GM12878 (cell line): ENCODE measurements around the gene ZNF2. TPM values are rescaled to one million over a fixed set of nuclear protein-coding genes. Genes with fewer than 3 reads are reported as not detected.

ENCODE experiments used
- ATAC-seq: fragments of 200-7000 bp; cut with Tn5 transposase; 3 replicates; pipeline ENCODE4 v1.9.1; 2020; ENCODE audit warnings: mild to moderate bottlenecking, moderate library complexity
- BruUV-seq: library from RNA; stranded (reverse); fragments of 400-500 nt; replicated peaks from 2 replicates; lab custom pipeline; 2021; lab: Mats Ljungman, UMichigan
- CTCF ChIA-PET: fragments of 300-600 bp; sonication (Branson Sonifier 250); formaldehyde crosslinking; extraction: SDS; loops from one replicate; lab custom pipeline; 2021; ENCODE audit warnings: inconsistent platforms; lab: Yijun Ruan, JAX
- POLR2A ChIA-PET: fragments of 350-600 bp; formaldehyde crosslinking; extraction: SDS; loops from one replicate; lab custom pipeline; 2021; ENCODE audit warnings: inconsistent platforms; lab: Charles Lee
- RAD21 ChIA-PET: fragments of 300-600 bp; sonication (Branson Sonifier 250); formaldehyde crosslinking; loops from one replicate; lab custom pipeline; 2023; ENCODE audit warnings: antibody characterized with exemption; ENCODE audit not compliant: unreplicated experiment; lab: Charles Lee
- SMC1A ChIA-PET: fragments of 300-600 bp; sonication (Branson Sonifier 250); formaldehyde crosslinking; loops from one replicate; lab custom pipeline; 2023; ENCODE audit not compliant: unreplicated experiment, uncharacterized antibody; lab: Charles Lee
- DNase-seq: peaks from one replicate; pipeline ENCODE4 v3.0.0-alpha.2; 2011; ENCODE audit warnings: low read depth, low spot score
- FAIRE-seq: peaks from 3 replicates; lab custom pipeline; 2011; peaks lifted over from hg19 to GRCh38; lab: Jason Lieb, UNC
- H2AFZ ChIP-seq: 2 replicates; pipeline ENCODE4 v1.6.0; 2011; ENCODE audit warnings: low read depth, low read length, control low read depth; ENCODE audit not compliant: control insufficient read depth
- H3K27ac ChIP-seq: 2 replicates; pipeline ENCODE4 v1.5.1; 2011; ENCODE audit warnings: control low read depth; ENCODE audit not compliant: control insufficient read depth, insufficient read depth
- H3K27me3 ChIP-seq, 2 experiments: replicated peaks in 1 of 2; 2 replicates each; pipeline versions ENCODE4 v1.6.0 to v1.6.1; 2011; ENCODE audit warnings: low read length in 1 of 2; ENCODE audit not compliant: control insufficient read depth in 2 of 2, insufficient read depth in 2 of 2
- H3K36me3 ChIP-seq, 2 experiments: 2 replicates each; pipeline ENCODE4 v1.5.1; 2011; ENCODE audit warnings: low read length in 1 of 2; ENCODE audit not compliant: control insufficient read depth in 2 of 2, insufficient read depth in 2 of 2
- H3K4me1 ChIP-seq: 2 replicates; pipeline ENCODE4 v1.6.1; 2011; ENCODE audit warnings: mild to moderate bottlenecking, low read length, moderate library complexity, mixed read lengths; ENCODE audit not compliant: control insufficient read depth, insufficient read depth
- H3K4me2 ChIP-seq: 2 replicates; pipeline ENCODE4 v1.6.0; 2011; ENCODE audit warnings: control low read depth; ENCODE audit not compliant: control insufficient read depth, insufficient read depth
- H3K4me3 ChIP-seq: fragments of 200-600 bp; sonication (generic); 2 replicates; pipeline ENCODE4 v1.5.1; 2016
- H3K79me2 ChIP-seq: 2 replicates; pipeline ENCODE4 v1.6.0; 2011; ENCODE audit warnings: low read length; ENCODE audit not compliant: control insufficient read depth, insufficient read depth
- H3K9ac ChIP-seq: 2 replicates; pipeline ENCODE4 v1.8.0; 2011; ENCODE audit warnings: low read length, control low read depth, mixed read lengths; ENCODE audit not compliant: control insufficient read depth, insufficient read depth
- H3K9me3 ChIP-seq: replicated peaks from 3 replicates; pipeline ENCODE4 v1.5.1; 2011; ENCODE audit warnings: mild to moderate bottlenecking, low read length; ENCODE audit not compliant: control insufficient read depth, insufficient read depth
- H4K20me1 ChIP-seq: 2 replicates; pipeline ENCODE4 v1.6.0; 2011; ENCODE audit not compliant: control insufficient read depth, insufficient read depth
- ATF7 ChIP-seq: fragments of 450-650 bp; IDR thresholded peaks from 2 replicates; pipeline ENCODE4 v1.6.1; 2016; ENCODE audit warnings: low read depth, mild to moderate bottlenecking
- CBFB ChIP-seq: IDR thresholded peaks from 2 replicates; pipeline ENCODE4 v1.6.1; 2016; ENCODE audit warnings: antibody characterized with exemption, low read depth
- ETV6 ChIP-seq, 2 experiments: fragments of 450-650 bp in 1 of 2; IDR thresholded peaks in 1 of 2; conservative IDR thresholded peaks in 1 of 2; 2 replicates each; pipeline ENCODE4 v1.6.1; 2014; ENCODE audit warnings: antibody characterized with exemption in 1 of 2, borderline replicate concordance in 1 of 2, low read depth in 1 of 2, mild to moderate bottlenecking in 1 of 2, moderate library complexity in 1 of 2
- JUNB ChIP-seq: IDR thresholded peaks from 2 replicates; pipeline ENCODE4 v1.6.1; 2016; ENCODE audit warnings: antibody characterized with exemption, mild to moderate bottlenecking
- MLLT1 ChIP-seq: fragments of 450-650 bp; IDR thresholded peaks from 2 replicates; pipeline ENCODE4 v1.6.1; 2016; ENCODE audit warnings: mild to moderate bottlenecking
- TARDBP ChIP-seq: IDR thresholded peaks from 2 replicates; pipeline ENCODE4 v1.6.1; 2016; ENCODE audit warnings: borderline replicate concordance
- WGBS: methylation state at CpG from one replicate; pipeline ENCODE4 v1.1.6; 2016; ENCODE audit warnings: low lambda C conversion rate; ENCODE audit not compliant: insufficient replicate concordance, insufficient coverage; ENCODE audit errors: missing lambda C conversion rate; 5-methylcytosine and 5-hydroxymethylcytosine counted together
- in situ Hi-C: fragments of 300-500 bp; cut with MboI; formaldehyde crosslinking; loops from 9 replicates; pipeline ENCODE4 v1.14.3; 2018; ENCODE audit warnings: mixed read lengths
- intact Hi-C: fragments of 100-400 bp; cut with micrococcal nuclease; formaldehyde crosslinking; loops from one replicate; pipeline ENCODE4 v1.14.2; 2022; ENCODE audit not compliant: unreplicated experiment
- polyA plus RNA-seq, 11 experiments: library from polyadenylated mRNA; depleted of rRNA in 4 of 11; unstranded in 6 of 11; stranded (reverse) in 5 of 11; fragments of >200 nt; fragmentation: Nextera tagmentation in 4 of 11; fragmentation: Illumina TruSeq in 1 of 11; extraction: Ambion mirVana in 4 of 11; extraction: Trizol in 1 of 11; gene quantifications; 1 replicate in 1 of 11; 2 replicates in 10 of 11; pipeline versions ENCODE4 v1.2.1 to v1.2.3, GENCODE V29; 2011 to 2016; ENCODE audit warnings: inconsistent platforms in 2 of 11, missing spikeins in 2 of 11, low read depth in 1 of 11
- total RNA-seq, 4 experiments: library from RNA; depleted of rRNA in 3 of 4; stranded (reverse); fragments of >200 nt in 3 of 4; fragmentation: Illumina TruSeq in 1 of 4; extraction: Trizol in 1 of 4; gene quantifications; 2 replicates each; pipeline versions ENCODE4 v1.2.1 to v1.2.3, GENCODE V29; 2013 to 2021
- TF ChIP-seq, protein P1 (sequence below): IDR thresholded peaks from 2 replicates; pipeline ENCODE4 v1.6.1; 2011; ENCODE audit warnings: borderline replicate concordance, low read depth, mild to moderate bottlenecking, moderate library complexity, low read length; ENCODE audit not compliant: insufficient read depth, poor library complexity, severe bottlenecking

Gene ZNF2
- total and polyA plus RNA-seq, 10 of the 15 experiments (the other 5 are each of a cell fraction or from before 2014, with no cell fraction given), result 2.4 to 5.1 (median 3.5) TPM

DNA sequence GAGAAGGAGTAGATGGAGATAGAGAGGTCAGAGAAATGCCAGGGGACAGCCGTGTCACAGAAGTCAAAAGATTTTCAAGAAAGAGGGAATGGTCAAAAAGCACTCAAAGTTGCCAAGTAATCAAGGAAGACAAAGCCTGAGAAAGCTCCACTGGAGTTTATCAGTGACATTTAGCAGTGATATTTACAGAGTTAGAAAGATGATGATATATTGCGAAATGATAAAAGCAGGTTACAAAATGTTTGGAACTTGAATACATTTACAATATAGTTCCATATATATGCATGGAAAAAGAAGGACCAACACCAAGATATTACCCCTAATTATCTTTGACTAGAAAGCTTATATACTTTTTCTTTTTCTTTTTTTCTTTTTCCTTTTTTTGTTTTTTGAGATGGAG is 20.4 kb downstream of the ZNF2 start:
- Histone ChIP-seq H3K36me3 (peaks cover 0 to 11% of the 10 kb centered on the region in 2 experiments; a peak in 3 of 4 replicates), H4K20me1 (no peaks in the 10 kb centered on the region), H3K4me2 (no peak overlapping the region), H3K27me3 (no peaks in the 10 kb centered on the region), H3K27ac (no peak overlapping the region), H3K4me3 (no peak overlapping the region), H3K4me1 (no peaks in the 10 kb centered on the region), H3K9me3 (peaks cover 3% of the 10 kb centered on the region; the same call in 1 of the 3 replicates)
- ChIA-PET SMC1A (no interaction called here), POLR2A (no interaction called here), RAD21 (interaction anchor here (1.0 kb wide), 1 partner anchor 27 kb away, joined by 3 read pairs; the partner anchor contains the start of gene ZNF514)
- ATAC-seq (no peak), FAIRE-seq (no peak), DNase-seq (no peak)
- intact Hi-C loops (no loop called here), in situ Hi-C loops (no loop called here)
- no TSS peak for BruUV-seq
- 90% methylated on average over 2 of the region's 2 CpGs for WGBS
- TF ChIP-seq JUNB (no peak), ATF7 (no peak), MLLT1 (no peak), ETV6 (conservative IDR thresholded peaks at IDR 0.05 in 1 of 2, IDR thresholded peaks at IDR 0.05 in 1 of 2; ENCODE audit: borderline replicate concordance in 1 of 2, low read depth in 1 of 2) (no peak), TARDBP (no peak), CBFB (no peak)
- TF ChIP-seq, protein P1, sequence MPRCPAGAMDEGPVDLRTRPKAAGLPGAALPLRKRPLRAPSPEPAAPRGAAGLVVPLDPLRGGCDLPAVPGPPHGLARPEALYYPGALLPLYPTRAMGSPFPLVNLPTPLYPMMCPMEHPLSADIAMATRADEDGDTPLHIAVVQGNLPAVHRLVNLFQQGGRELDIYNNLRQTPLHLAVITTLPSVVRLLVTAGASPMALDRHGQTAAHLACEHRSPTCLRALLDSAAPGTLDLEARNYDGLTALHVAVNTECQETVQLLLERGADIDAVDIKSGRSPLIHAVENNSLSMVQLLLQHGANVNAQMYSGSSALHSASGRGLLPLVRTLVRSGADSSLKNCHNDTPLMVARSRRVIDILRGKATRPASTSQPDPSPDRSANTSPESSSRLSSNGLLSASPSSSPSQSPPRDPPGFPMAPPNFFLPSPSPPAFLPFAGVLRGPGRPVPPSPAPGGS, result no peak
- TF ChIP-seq, all 136 proteins: peak for 0
- Histone ChIP-seq H2AFZ (no peak overlapping the region), H3K9ac (no peak overlapping the region), H3K79me2 (no peaks in the 10 kb centered on the region)
- CTCF ChIA-PET, result interaction anchor here (0.6 to 2.7 kb wide), 3 partner anchors 14 to 1136 kb away, joined by 3 to 6 read pairs (median 3); no protein-coding TSS in a partner anchor
